Urinary bladder (tissue), 4 donors: Measurements from ENCODE around the gene MFRP. TPM values are rescaled to one million over a fixed set of nuclear protein-coding genes. Genes with fewer than 3 reads are reported as not detected.

Source experiments
- DNase-seq: peaks from one replicate; pipeline ENCODE4 v3.0.0-alpha.2; 2015; ENCODE audit errors: extremely low spot score
- H3K27ac ChIP-seq: one replicate; pipeline ENCODE4 v1.5.1; 2013; ENCODE audit warnings: low read depth, mild to moderate bottlenecking, moderate library complexity
- H3K36me3 ChIP-seq: one replicate; pipeline ENCODE4 v1.6.1; 2013; ENCODE audit warnings: mild to moderate bottlenecking, moderate library complexity; ENCODE audit not compliant: insufficient read depth
- H3K4me1 ChIP-seq: one replicate; pipeline ENCODE4 v1.6.1; 2013; ENCODE audit warnings: mild to moderate bottlenecking, moderate library complexity; ENCODE audit not compliant: insufficient read depth
- H3K4me3 ChIP-seq: one replicate; pipeline ENCODE4 v1.5.1; 2013; ENCODE audit warnings: low read depth, low read length
- WGBS: extraction: QIAGEN DNeasy Blood & Tissue Kit; methylation state at CpG from one replicate; pipeline ENCODE4 v1.1.7; 2013; 5-methylcytosine and 5-hydroxymethylcytosine counted together
- polyA plus RNA-seq: library from polyadenylated mRNA; stranded (reverse); fragments of 200-250 nt; gene quantifications from one replicate; pipeline ENCODE4 v1.2.3, GENCODE V29; 2013
- total RNA-seq: library from RNA; depleted of rRNA; stranded (reverse); fragments of >200 nt; gene quantifications from one replicate; pipeline ENCODE4 v1.2.3, GENCODE V29; 2014
- donor health status: healthy with polysubstance abuse.
- donor health status: healthy.

The MFRP gene
- total and polyA plus RNA-seq, 2 donors = 0.03 TPM; not detected in 1

- H3K4me3 ChIP-seq = no peak overlapping the region
- WGBS = 56% methylated on average over 16 of the region's 16 CpGs
- peak overlapping the region; percentile 38 for H3K27ac ChIP-seq
- H3K36me3 ChIP-seq = no peaks in the 10 kb centered on the region
- no peaks in the 10 kb centered on the region for H3K4me1 ChIP-seq
- DNase-seq = no peak
Observed at GRCh38 chr11:119341222-119342022, 5.1 kb downstream of the MFRP start.

- Histone ChIP-seq H3K4me1 (no peaks in the 10 kb centered on the region), H3K27ac (peak within 1 kb of the TSS; percentile 78), H3K4me3 (peak within 1 kb of the TSS; percentile 53), H3K36me3 (no peaks in the 10 kb centered on the region)
- no peak for DNase-seq
- WGBS = 3% methylated on average over 53 of the region's 53 CpGs
Observed at GRCh38 chr11:119340335-119341221, 5.9 kb downstream of the MFRP start, which contains the start of gene C1QTNF5. C1QTNF5 (minus strand) TSS chr11:119340883; CDS start chr11:119340397, 486 bp downstream.

DNA sequence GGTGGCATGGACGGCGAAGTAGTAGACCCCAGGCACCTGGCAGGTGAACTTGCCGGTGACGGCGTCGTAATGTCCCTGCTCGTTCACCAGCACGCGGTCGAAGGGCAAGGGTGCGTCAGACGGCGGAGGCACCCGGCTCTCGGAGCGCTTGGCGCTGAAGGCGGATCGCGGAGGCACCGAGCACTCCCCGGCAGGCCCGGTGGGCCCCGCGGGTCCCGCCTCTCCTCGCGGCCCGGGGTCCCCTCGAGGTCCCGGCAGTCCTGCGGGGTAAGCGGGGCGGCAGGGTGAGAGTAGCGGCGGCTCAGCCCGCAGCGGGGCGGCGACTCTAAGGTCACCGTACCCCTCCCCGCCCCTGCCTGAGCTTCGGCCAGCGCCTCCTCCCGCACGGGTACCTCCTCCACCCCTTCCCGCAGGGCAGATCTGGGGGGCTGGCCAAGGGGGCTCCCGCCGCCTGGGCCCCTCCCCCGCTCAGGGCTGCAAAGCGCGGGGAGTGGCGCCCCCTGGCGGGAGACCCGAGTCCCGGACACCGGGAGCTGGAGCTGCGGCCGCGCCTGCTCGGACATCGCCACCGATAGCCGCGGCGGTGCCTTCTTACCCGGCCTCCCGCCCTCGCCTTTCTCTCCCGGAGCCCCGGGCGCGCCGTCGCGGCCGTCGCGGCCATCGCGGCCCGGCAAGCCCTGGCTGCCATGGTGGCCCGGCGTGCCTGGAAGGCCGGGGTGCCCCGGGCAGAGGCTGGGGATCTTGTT, 6.7 kb downstream of the MFRP start:
- H3K36me3 ChIP-seq = no peaks in the 10 kb centered on the region
- H3K4me1 ChIP-seq = peaks cover 4% of the 10 kb centered on the region
- peak overlapping the region; percentile 78 for H3K27ac ChIP-seq
- 3% methylated on average over 85 of the region's 86 CpGs for WGBS
- no peak for DNase-seq
- H3K4me3 ChIP-seq = peak overlapping the region; percentile 53

GRCh38 chr11:119338965-119339588, 7.4 kb downstream of the MFRP start:
- WGBS = 33% methylated on average over 11 of the region's 11 CpGs
- no peaks in the 10 kb centered on the region for H3K36me3 ChIP-seq
- peak overlapping the region; percentile 53 for H3K4me3 ChIP-seq
- peaks cover 4% of the 10 kb centered on the region for H3K4me1 ChIP-seq
- DNase-seq = no peak
- no peak overlapping the region for H3K27ac ChIP-seq

DNA sequence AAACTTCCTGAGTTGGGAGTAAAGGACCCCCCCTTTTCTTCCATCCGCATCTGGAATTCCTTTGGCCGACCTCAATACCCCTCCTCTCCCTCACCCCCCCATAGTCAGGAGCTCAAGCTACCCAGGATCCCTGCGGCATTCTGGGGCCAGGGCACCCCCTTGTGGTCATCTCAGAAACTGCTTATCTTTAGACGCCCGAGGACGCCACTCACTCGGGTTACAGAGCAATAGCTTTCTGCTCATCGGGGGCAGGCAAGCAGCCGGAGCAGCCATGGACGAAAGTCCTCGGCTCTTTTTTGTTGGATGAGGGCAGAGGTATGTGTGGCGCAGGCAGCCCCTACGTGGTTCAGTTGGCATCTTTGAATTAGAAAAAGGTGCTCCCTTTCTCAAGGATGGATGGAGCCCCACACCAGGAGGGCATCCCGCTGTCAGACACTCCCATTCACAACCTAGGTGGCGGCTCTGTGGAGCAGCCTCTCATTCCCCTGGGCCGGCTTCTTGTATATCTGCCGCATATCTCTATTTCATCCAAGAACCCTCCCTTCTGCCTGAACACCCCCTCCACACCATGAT, 8.1 kb downstream of the MFRP start:
- peaks cover 4% of the 10 kb centered on the region for H3K4me1 ChIP-seq
- DNase-seq = peak; percentile 77
- WGBS = 10% methylated on average over 17 of the region's 17 CpGs
- H3K4me3 ChIP-seq = no peak overlapping the region
- no peaks in the 10 kb centered on the region for H3K36me3 ChIP-seq
- no peak overlapping the region for H3K27ac ChIP-seq

DNA sequence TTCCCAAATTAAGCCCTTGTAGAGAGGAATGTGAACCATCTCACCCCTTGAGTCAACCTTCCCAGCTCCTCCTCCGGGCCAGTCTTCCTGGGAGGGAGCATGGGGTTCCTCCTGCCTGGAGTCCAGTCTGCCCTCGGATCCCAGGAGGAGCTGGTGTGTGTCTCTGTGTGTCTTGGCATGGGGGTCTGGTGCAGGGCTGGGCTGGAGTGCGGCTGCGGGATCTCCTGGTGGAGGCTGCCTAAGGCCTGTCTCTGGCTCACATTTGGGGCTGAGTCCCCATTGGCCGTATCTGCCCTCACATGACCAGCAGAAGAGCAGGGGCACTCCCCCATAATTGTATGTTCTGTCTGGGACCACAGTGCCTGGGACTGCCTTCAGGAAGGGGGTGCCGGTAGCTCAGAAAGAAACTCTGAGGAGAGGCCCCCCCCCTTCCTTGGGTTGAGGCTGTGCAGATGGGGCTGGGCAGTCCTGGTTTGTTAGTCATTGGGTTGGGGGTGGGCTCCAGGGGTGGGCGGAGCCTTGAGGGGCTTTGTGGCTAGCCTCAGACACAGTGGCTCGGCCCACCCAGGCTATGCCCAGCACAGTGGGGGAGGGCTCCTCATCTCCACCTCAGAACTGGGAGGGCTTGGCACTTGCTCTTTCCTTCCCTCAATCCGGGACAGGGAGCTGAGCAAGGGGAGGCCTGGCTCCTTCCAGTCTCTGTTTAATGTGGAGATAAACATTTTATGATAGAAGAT, 8.8 kb downstream of the MFRP start:
- WGBS = 22% methylated on average over 9 of the region's 9 CpGs
- Histone ChIP-seq H3K4me3 (no peak overlapping the region), H3K27ac (peak overlapping the region; percentile 33), H3K36me3 (no peaks in the 10 kb centered on the region), H3K4me1 (peaks cover 4% of the 10 kb centered on the region)
- DNase-seq = no peak

GRCh38 chr11:119336744-119337469, 9.6 kb downstream of the MFRP start:
- Histone ChIP-seq H3K36me3 (no peaks in the 10 kb centered on the region), H3K4me1 (peaks cover 4% of the 10 kb centered on the region), H3K4me3 (no peak overlapping the region), H3K27ac (no peak overlapping the region)
- 77% methylated on average over 9 of the region's 9 CpGs for WGBS
- DNase-seq = no peak

DNA sequence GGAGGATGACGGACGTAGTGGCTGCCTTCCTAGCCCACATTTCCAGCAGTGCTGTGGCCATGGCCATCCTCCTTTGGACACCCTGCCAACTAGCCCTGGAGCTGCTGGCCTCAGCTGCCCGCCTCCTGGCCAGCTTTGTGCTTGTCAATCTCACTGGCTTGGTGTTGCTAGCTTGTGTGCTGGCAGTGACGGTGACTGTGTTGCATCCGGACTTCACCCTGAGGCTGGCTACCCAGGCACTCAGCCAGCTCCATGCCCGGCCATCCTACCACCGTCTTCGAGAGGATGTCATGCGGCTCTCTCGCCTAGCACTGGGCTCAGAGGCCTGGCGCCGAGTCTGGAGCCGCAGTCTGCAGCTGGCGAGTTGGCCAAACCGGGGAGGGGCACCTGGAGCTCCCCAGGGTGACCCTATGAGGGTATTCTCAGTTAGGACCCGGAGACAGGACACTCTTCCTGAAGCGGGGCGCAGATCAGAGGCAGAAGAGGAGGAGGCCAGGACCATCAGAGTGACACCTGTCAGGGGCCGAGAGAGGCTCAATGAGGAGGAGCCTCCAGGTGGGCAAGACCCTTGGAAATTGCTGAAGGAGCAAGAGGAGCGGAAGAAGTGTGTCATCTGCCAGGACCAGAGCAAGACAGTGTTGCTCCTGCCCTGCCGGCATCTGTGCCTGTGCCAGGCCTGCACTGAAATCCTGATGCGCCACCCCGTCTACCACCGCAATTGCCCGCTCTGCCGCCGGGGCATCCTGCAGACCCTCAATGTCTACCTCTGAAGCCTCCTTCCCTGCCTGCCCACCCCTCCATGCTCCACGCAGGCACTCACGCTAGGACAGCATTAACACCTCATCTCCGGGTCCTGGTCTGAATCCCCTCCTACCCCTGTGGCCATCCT, 10.6 kb downstream of the MFRP start:
- 86% methylated on average over 30 of the region's 30 CpGs for WGBS
- H3K4me3 ChIP-seq = no peak overlapping the region
- no peaks in the 10 kb centered on the region for H3K36me3 ChIP-seq
- no peak overlapping the region for H3K27ac ChIP-seq
- DNase-seq = no peak
- peaks cover 4% of the 10 kb centered on the region for H3K4me1 ChIP-seq

DNA sequence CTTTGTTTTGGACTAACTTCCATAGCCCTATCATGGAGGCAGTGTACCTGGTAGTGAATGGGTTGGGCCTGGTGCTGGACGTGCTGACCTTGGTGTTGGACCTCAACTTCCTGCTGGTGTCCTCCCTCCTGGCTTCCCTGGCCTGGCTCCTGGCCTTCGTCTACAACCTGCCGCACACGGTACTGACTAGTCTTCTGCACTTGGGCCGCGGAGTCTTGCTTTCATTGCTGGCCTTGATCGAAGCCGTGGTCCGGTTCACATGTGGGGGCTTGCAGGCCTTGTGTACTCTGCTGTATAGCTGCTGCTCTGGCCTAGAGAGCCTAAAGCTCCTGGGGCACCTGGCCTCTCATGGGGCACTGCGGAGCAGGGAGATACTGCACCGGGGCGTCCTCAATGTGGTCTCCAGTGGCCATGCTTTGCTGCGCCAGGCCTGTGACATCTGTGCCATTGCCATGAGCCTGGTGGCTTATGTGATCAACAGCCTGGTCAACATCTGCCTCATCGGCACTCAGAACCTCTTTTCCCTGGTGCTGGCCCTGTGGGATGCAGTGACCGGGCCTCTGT, 11.3 kb downstream of the MFRP start:
- Histone ChIP-seq H3K36me3 (no peaks in the 10 kb centered on the region), H3K27ac (no peak overlapping the region), H3K4me1 (peaks cover 4% of the 10 kb centered on the region), H3K4me3 (peak overlapping the region; percentile 89)
- DNase-seq = no peak
- WGBS = 63% methylated on average over 15 of the region's 15 CpGs

DNA sequence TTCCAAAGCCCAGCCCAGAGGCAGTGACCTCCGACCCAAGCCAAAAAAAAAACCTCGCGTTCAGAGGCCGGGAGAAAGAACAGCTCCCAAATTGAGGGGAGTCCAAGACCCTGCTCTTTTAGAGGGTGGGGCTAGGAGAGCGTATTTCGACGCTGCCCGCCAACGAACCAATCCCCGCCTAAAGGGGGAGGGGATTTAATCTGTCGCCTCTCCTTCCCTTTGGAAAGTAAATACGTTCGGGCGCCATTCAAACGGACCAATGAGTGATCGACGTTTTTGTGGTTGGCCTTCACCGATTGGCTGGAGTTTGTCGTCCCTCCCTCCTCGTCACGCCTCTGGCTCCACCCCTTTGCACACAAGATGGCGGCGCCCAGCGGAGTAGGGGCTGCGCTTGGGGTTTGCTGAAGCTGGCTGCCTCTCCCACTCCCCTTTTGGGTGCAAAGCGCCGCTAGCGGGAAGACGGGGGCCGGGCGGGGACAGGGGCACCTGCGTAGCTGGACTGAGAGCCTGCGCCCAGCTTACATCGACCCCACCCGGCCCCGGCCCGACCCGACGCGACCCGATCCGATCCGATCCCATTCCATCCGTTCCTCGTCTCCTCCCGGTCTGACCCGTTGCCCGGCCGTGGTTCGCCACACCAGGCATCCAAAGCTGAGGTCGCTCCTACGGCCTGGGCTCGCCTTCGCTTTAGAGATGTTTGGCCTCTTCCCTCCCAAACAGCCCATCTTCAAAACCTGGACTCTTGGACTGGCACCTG, 12.2 kb downstream of the MFRP start, which contains the start of gene RNF26:
RNF26 (plus strand) TSS at position 354 of the 757 bp plus-strand sequence. CDS start 596 bp downstream, outside the sequence.
- Histone ChIP-seq H3K4me1 (peaks cover 4% of the 10 kb centered on the region), H3K4me3 (peak within 1 kb of the TSS; percentile 89), H3K27ac (peak within 1 kb of the TSS; percentile 94), H3K36me3 (no peaks in the 10 kb centered on the region)
- DNase-seq = peak; percentile 98
- under 1% methylated on average over 54 of the region's 54 CpGs for WGBS
